HT1080 (cell line): ENCODE results near the gene HOOK1. TPM values are rescaled to one million over a fixed set of nuclear protein-coding genes. Genes with fewer than 3 reads are reported as not detected.

ENCODE experiments used
- total RNA-seq: library from RNA; depleted of rRNA; stranded (reverse); fragments of >200 nt; shearing (Covaris generic); gene quantifications from 2 replicates; pipeline ENCODE4 v1.2.3, GENCODE V29; 2014; rRNA removed

HOOK1 gene
- total RNA-seq, 1 experiment from 2014 or later: not detected

Other genes starting within 250 kb of the HOOK1 start
- gene CYP2J2, start 111.8 kb downstream of the HOOK1 start, total RNA-seq: 1.5 TPM in 2 replicates